HCT116 (cell line): ENCODE measurements around the gene HRNR. TPM values are rescaled to one million over a fixed set of nuclear protein-coding genes. Genes with fewer than 3 reads are reported as not detected.

Source experiments
- ATAC-seq: fragments of 200-7000 bp; cut with Tn5 transposase; 2 replicates; pipeline ENCODE4 v1.9.1; 2020; ENCODE audit warnings: mild to moderate bottlenecking, moderate library complexity
- BruUV-seq: library from RNA; stranded (reverse); fragments of 400-500 nt; replicated peaks from 2 replicates; lab custom pipeline; 2021; lab: Mats Ljungman, UMichigan
- CTCF ChIA-PET: fragments of 300-600 bp; sonication (Branson Sonifier 250); formaldehyde crosslinking; loops from one replicate; lab custom pipeline; 2021; ENCODE audit warnings: antibody characterized with exemption; lab: Charles Lee
- POLR2A ChIA-PET: fragments of 300-600, 350-600 bp; sonication (Branson Sonifier 250); formaldehyde crosslinking; loops from one replicate; lab custom pipeline; 2021; ENCODE audit warnings: antibody characterized with exemption; lab: Charles Lee
- RAD21 ChIA-PET, 2 experiments: fragments of 300-600 bp; sonication (Branson Sonifier 250); formaldehyde crosslinking; loops; one replicate each; lab custom pipeline; 2023; ENCODE audit warnings: low total read pairs in 2 of 2; ENCODE audit not compliant: uncharacterized antibody in 2 of 2, unreplicated experiment in 2 of 2, low non-redundant PET in 1 of 2; lab: Charles Lee
- DNase-seq: peaks from one replicate; pipeline ENCODE4 v3.0.0-alpha.2; 2010; ENCODE audit warnings: low read depth, low spot score
- H2AFZ ChIP-seq: fragments of 200-600 bp; shearing (Covaris generic), sonication (generic); 2 replicates; pipeline ENCODE4 v1.6.1; 2017; ENCODE audit warnings: low read depth, mixed run types, mixed read lengths, antibody characterized with exemption, low read length; ENCODE audit not compliant: poor library complexity, severe bottlenecking
- H3K27ac ChIP-seq: 2 replicates; pipeline ENCODE4 v1.5.1; 2012; ENCODE audit warnings: low read depth, low read length
- H3K27me3 ChIP-seq: fragments of 200-600 bp; sonication (generic); 2 replicates; pipeline ENCODE4 v1.6.1; 2016; ENCODE audit warnings: mixed run types, low read length, mixed read lengths; ENCODE audit not compliant: insufficient read depth
- H3K36me3 ChIP-seq, 2 experiments: fragments of 200-500 bp in 1 of 2; fragments of 200-600 bp in 1 of 2; sonication (Bioruptor generic) in 1 of 2; sonication (generic) in 1 of 2; 2 replicates each; pipeline versions ENCODE4 v1.5.1 to v1.6.1; 2014 to 2016; ENCODE audit warnings: low read length in 2 of 2, inconsistent platforms in 1 of 2, mixed read lengths in 1 of 2, mixed run types in 1 of 2; ENCODE audit not compliant: insufficient read depth in 2 of 2, control insufficient read depth in 1 of 2
- H3K4me1 ChIP-seq, 2 experiments: fragments of 200-600 bp in 1 of 2; sonication (generic) in 1 of 2; 2 replicates each; pipeline versions ENCODE4 v1.5.1 to v1.6.1; 2012 to 2017; ENCODE audit warnings: low read length in 2 of 2, inconsistent platforms in 1 of 2, mild to moderate bottlenecking in 1 of 2, mixed read lengths in 1 of 2, mixed run types in 1 of 2, moderate library complexity in 1 of 2; ENCODE audit not compliant: insufficient read depth in 2 of 2, control insufficient read depth in 1 of 2
- H3K4me2 ChIP-seq: fragments of 200-600 bp; sonication (generic); 2 replicates; pipeline ENCODE4 v1.6.1; 2017; ENCODE audit warnings: mixed run types, low read length, mixed read lengths
- H3K4me3 ChIP-seq, 2 experiments: fragments of 200-600 bp in 1 of 2; sonication (generic) in 1 of 2; replicated peaks in 1 of 2; 2 replicates each; pipeline ENCODE4 v1.5.1; 2011 to 2016; ENCODE audit warnings: low read length in 2 of 2, control low read depth in 1 of 2, low read depth in 1 of 2, mild to moderate bottlenecking in 1 of 2, mixed read lengths in 1 of 2, mixed run types in 1 of 2
- H3K79me2 ChIP-seq: fragments of 200-600 bp; sonication (generic); 2 replicates; pipeline ENCODE4 v1.6.1; 2017; ENCODE audit warnings: mild to moderate bottlenecking, mixed run types, low read length, moderate library complexity, mixed read lengths; ENCODE audit not compliant: insufficient read depth
- H3K9ac ChIP-seq: fragments of 200-600 bp; sonication (generic); 2 replicates; pipeline ENCODE4 v1.6.1; 2016; ENCODE audit warnings: low read length, mixed read lengths
- H3K9me2 ChIP-seq: fragments of 200-600 bp; sonication (generic), shearing (Covaris generic); 2 replicates; pipeline ENCODE4 v1.6.1; 2017; ENCODE audit warnings: mixed run types, mild to moderate bottlenecking, moderate library complexity; ENCODE audit not compliant: insufficient read depth
- H3K9me3 ChIP-seq, 2 experiments: fragments of 200-500 bp in 1 of 2; fragments of 200-600 bp in 1 of 2; sonication (Bioruptor generic) in 1 of 2; sonication (generic) in 1 of 2; 2 replicates each; pipeline ENCODE4 v1.6.1; 2014 to 2017; ENCODE audit warnings: low read length in 2 of 2, mixed read lengths in 2 of 2, inconsistent platforms in 1 of 2, low read depth in 1 of 2, mild to moderate bottlenecking in 1 of 2, mixed run types in 1 of 2, moderate library complexity in 1 of 2; ENCODE audit not compliant: control insufficient read depth in 1 of 2, insufficient read depth in 1 of 2
- H4K20me1 ChIP-seq: fragments of 200-600 bp; sonication (generic), shearing (Covaris generic); 2 replicates; pipeline ENCODE4 v1.6.1; 2017; ENCODE audit warnings: mixed run types, mild to moderate bottlenecking, moderate library complexity; ENCODE audit not compliant: insufficient read depth
- ELF1 ChIP-seq: IDR thresholded peaks from 2 replicates; pipeline ENCODE4 v1.6.1; 2012; ENCODE audit warnings: low read depth, borderline replicate concordance
- EZH2phosphoT487 ChIP-seq: fragments of 200-600 bp; IDR thresholded peaks from 2 replicates; pipeline ENCODE4 v1.6.1; 2018; ENCODE audit warnings: antibody characterized with exemption, borderline replicate concordance
- POLR2AphosphoS5 ChIP-seq: IDR thresholded peaks from 2 replicates; pipeline ENCODE4 v1.6.1; 2011; ENCODE audit warnings: mild to moderate bottlenecking, low read depth, low read length, moderate library complexity
- SIN3A ChIP-seq: IDR thresholded peaks from 2 replicates; pipeline ENCODE4 v1.6.1; 2012; ENCODE audit warnings: low read depth
- TCF7L2 ChIP-seq: IDR thresholded peaks from 2 replicates; pipeline ENCODE4 v1.7.0; 2011; ENCODE audit warnings: borderline replicate concordance, inconsistent platforms; ENCODE audit not compliant: insufficient read depth, insufficient read length; ENCODE audit errors: extremely low read depth
- ZNF274 ChIP-seq: fragments of 200-500 bp; sonication (Bioruptor generic); IDR thresholded peaks from 2 replicates; pipeline ENCODE4 v1.6.1; 2014; ENCODE audit warnings: mild to moderate bottlenecking, low read depth, low read length, inconsistent platforms
- intact Hi-C: fragments of 100-400 bp; cut with micrococcal nuclease; formaldehyde crosslinking; loops from 2 replicates; pipeline ENCODE4 v1.10.0; 2022
- total RNA-seq: library from RNA; stranded (reverse); gene quantifications from one replicate; pipeline ENCODE4 v1.2.1, GENCODE V29; 2021; ENCODE audit not compliant: unreplicated experiment
- TF ChIP-seq, protein P1 (sequence below), 3 experiments: fragments of 200-600 bp in 1 of 3; sonication (generic) in 1 of 3; IDR thresholded peaks in 2 of 3; conservative IDR thresholded peaks in 1 of 3; 2 replicates each; pipeline ENCODE4 v1.5.1; 2012 to 2017; ENCODE audit warnings: low read depth in 2 of 3, low read length in 2 of 3, antibody characterized with exemption in 1 of 3, borderline replicate concordance in 1 of 3, control low read depth in 1 of 3, mild to moderate bottlenecking in 1 of 3, mixed read lengths in 1 of 3, mixed run types in 1 of 3, moderate library complexity in 1 of 3; ENCODE audit not compliant: insufficient read depth in 1 of 3
- TF ChIP-seq, protein P2 (sequence below): IDR thresholded peaks from 2 replicates; pipeline ENCODE4 v1.6.1; 2012; ENCODE audit warnings: low read depth

Gene HRNR
- total RNA-seq, 1 experiment from 2014 or later, result not detected

DNA sequence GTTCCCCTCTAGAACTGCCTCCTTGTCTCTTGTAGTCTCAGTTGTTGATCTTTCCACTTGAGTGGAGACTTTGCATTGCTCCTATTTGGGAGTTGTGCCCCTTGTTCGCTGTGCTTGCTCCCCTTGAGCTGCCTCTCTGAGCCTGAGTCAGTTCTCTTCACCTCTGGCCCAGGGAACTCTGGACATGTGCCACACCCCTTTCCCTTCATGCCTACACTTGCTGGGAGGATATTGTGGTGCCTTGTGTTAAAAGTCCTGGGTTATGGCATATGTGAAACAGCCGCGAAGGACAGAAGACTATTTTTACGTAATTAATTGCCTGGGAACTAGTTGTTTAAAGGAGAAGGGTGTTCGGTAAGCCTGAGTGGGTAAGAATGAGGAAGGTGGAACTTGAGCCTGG, 32.7 kb downstream of the HRNR start:
- H3K9me3 ChIP-seq, result no peaks in the 10 kb centered on the region
- ChIA-PET RAD21 (interaction anchor here (0.9 to 1.2 kb wide), 2 partner anchors 267 kb away, joined by 3 read pairs; no protein-coding TSS in a partner anchor), CTCF (interaction anchor here (1.1 to 2.6 kb wide), 3 partner anchors 156 to 267 kb away, joined by 4 to 18 read pairs (median 4); no protein-coding TSS in a partner anchor), POLR2A (no interaction called here)
- no peaks in the 10 kb centered on the region for H3K9me2 ChIP-seq
- H3K27ac ChIP-seq, result no peak overlapping the region
- H3K9ac ChIP-seq, result no peak overlapping the region
- peaks cover 6% of the 10 kb centered on the region; the same call in 1 of the 2 replicates for H3K27me3 ChIP-seq
- no peak for TF ChIP-seq ZNF274
- TF ChIP-seq EZH2phosphoT487, result no peak
- TF ChIP-seq ELF1, result no peak
- TF ChIP-seq, protein P1, sequence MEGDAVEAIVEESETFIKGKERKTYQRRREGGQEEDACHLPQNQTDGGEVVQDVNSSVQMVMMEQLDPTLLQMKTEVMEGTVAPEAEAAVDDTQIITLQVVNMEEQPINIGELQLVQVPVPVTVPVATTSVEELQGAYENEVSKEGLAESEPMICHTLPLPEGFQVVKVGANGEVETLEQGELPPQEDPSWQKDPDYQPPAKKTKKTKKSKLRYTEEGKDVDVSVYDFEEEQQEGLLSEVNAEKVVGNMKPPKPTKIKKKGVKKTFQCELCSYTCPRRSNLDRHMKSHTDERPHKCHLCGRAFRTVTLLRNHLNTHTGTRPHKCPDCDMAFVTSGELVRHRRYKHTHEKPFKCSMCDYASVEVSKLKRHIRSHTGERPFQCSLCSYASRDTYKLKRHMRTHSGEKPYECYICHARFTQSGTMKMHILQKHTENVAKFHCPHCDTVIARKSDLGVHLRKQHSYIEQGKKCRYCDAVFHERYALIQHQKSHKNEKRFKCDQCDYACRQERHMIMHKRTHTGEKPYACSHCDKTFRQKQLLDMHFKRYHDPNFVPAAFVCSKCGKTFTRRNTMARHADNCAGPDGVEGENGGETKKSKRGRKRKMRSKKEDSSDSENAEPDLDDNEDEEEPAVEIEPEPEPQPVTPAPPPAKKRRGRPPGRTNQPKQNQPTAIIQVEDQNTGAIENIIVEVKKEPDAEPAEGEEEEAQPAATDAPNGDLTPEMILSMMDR (IDR thresholded peaks at IDR 0.05 in 2 of 3, conservative IDR thresholded peaks at IDR 0.05 in 1 of 3; ENCODE audit: borderline replicate concordance in 1 of 3, insufficient read depth in 1 of 3, low read depth in 2 of 3, low read length in 2 of 3), result no peak
- no peak for TF ChIP-seq TCF7L2
- no peak for TF ChIP-seq POLR2AphosphoS5
- TF ChIP-seq SIN3A, result no peak
- TF ChIP-seq, protein P2, sequence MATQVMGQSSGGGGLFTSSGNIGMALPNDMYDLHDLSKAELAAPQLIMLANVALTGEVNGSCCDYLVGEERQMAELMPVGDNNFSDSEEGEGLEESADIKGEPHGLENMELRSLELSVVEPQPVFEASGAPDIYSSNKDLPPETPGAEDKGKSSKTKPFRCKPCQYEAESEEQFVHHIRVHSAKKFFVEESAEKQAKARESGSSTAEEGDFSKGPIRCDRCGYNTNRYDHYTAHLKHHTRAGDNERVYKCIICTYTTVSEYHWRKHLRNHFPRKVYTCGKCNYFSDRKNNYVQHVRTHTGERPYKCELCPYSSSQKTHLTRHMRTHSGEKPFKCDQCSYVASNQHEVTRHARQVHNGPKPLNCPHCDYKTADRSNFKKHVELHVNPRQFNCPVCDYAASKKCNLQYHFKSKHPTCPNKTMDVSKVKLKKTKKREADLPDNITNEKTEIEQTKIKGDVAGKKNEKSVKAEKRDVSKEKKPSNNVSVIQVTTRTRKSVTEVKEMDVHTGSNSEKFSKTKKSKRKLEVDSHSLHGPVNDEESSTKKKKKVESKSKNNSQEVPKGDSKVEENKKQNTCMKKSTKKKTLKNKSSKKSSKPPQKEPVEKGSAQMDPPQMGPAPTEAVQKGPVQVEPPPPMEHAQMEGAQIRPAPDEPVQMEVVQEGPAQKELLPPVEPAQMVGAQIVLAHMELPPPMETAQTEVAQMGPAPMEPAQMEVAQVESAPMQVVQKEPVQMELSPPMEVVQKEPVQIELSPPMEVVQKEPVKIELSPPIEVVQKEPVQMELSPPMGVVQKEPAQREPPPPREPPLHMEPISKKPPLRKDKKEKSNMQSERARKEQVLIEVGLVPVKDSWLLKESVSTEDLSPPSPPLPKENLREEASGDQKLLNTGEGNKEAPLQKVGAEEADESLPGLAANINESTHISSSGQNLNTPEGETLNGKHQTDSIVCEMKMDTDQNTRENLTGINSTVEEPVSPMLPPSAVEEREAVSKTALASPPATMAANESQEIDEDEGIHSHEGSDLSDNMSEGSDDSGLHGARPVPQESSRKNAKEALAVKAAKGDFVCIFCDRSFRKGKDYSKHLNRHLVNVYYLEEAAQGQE, result no peak
- DNase-seq (no peak), ATAC-seq (no peak)
- no peaks in the 10 kb centered on the region for H3K36me3 ChIP-seq
- H3K4me1 ChIP-seq, result no peaks in the 10 kb centered on the region
- no peak overlapping the region for H2AFZ ChIP-seq
- H3K4me3 ChIP-seq, result no peak overlapping the region
- no peaks in the 10 kb centered on the region for H4K20me1 ChIP-seq
- H3K4me2 ChIP-seq, result no peak overlapping the region
- no TSS peak for BruUV-seq
- no peaks in the 10 kb centered on the region for H3K79me2 ChIP-seq
- intact Hi-C loops, result loop anchor here (2.0 kb wide), 2 partner anchors 156 to 342 kb away; no protein-coding TSS in a partner anchor
